HG03108 (cell line): ENCODE measurements around the gene KDELR1.
"Not testable (repeated sequence)": the region's sequence is repeated elsewhere in the genome, so short reads cannot be mapped to it uniquely, and the experiment has no call there.

ENCODE experiments used
- ATAC-seq: cut with Tn5 transposase; IDR thresholded peaks from one replicate; pipeline ENCODE4 v1.9.1; 2021; ENCODE audit warnings: moderate library complexity; ENCODE audit not compliant: unreplicated experiment

Gene KDELR1

DNA sequence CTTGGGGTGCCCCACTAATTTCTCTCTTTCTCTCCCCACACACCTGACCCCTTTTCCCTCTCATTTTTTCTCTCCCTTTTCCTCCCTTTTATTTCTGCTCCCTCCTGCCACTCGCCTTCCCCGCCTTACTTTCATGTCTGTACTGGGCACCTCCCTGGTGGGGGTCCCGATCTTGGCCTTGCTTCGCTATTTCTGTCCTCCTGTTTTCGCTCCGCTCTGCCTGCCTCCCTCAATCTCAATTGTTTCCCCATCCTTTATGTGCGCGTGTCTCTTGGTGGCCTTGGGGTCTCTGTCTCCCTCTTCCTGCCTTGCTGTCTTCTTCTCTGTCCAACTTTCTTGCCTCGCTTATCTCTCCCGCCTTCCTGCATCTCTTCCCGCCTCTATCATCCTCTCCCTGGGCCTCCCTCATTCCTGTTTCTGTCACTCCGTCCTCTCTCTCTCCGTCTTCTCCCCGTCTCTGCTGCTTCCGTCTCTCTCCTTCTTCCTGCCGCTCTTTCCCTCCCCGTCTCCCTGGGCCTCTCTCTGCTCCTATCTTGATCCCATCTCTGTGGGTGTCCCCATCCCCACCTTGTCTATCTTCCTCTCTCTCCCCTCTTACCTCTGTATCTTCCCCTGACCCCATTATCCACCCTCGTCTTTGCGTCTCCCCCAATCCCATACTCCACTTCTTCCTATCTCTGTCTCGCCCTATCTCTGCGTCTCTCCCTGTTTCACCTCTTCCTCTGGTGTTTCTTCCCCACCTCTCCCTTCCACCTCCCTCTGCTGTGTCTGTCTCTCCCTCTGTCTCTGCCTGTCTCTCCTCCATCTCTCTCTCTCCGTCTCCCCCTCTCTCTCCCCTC, 6.1 kb upstream of the KDELR1 start:
- ATAC-seq = no peak

DNA sequence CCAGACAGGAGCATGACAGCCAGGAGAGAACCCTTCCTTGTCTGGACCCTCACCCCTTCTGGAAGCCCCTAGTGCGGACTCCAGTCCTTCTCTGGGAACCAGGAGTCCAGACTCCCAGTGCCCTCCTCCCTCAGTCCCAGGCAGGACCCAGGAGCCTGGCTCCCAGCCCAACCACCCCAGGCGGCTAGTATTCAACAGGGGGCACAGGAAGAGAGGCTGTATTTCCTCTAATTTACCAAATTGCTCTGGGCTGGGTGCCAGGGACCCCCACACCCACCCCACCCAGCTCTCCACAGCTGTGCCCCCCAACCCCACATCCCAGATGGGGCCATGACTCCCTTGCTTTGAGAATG, 5.4 kb upstream of the KDELR1 start:
- no peak for ATAC-seq

DNA sequence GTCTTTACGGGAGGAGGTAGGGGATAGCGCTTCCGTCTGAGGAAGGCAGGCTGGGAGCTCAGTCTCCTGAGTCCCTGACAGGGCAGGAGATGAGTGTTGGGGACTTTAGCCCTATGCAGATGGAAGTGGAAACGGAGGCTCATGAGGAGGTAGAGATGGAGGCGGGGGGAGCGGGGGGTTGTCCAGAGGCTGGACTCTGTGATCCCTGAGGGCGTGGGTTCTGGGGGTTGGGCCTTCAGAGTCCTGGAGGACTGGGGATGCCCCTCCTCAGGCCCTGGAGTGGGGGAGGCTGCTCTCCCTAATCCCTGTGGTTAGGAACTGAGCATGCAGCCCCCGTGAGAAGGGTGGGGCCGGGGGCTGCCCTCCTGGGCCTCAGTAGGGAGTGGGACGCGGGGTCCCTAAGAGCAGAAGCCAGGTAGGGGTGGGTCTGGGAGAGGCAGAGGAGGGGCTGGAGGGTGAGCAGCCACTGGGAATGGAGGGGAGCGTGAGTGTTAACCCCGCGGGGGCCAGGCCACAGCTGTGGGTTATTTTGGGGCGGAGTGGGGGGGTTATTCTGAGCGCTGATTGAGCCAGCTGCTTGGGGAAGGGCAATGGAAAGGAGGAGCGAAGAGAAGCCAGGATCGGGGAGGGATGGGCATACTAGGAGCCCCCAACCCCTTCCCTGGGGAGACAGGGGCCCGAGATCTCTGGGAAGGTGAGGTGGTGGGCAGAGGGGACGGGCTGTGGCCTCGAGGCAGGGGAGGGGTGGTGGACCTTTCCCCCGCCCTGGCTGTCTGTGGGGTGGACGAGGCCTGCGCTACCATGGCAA, 4.9 kb upstream of the KDELR1 start:
- ATAC-seq = no peak

DNA sequence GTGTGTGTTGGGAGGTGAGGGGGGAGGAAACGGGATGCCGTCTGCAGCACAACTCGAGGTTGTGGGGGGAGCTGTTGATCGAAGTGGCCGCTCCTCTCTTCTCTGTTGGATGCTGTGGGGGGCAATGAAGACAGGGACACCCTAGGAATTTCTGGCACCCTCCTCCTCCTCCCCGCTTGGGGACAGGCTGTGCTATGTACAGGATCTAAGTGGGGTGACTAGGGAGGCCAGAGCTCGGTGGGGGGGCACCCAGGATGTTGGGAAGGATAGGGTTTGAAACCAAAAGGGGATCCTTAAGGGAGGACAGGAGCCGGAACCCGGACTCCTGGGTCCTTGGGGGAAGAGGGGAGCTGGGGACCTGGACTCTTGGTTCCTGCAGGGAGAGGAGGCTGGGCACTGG, 4.1 kb upstream of the KDELR1 start:
- no peak for ATAC-seq

DNA sequence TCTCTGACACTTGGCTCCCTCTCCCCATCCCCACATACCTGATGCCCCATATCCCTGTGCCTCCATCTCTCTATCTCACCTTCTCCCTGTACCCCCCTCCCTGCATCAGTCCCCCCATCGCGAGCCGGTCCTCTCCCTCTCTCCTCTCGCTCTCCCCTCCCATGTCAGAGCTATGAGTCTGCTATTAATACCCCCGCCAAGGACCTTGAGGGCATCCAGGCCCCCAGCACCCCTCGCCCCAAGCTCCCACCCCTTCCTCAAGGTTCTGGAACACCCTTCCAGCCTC, 3.8 kb upstream of the KDELR1 start:
- no peak for ATAC-seq

DNA sequence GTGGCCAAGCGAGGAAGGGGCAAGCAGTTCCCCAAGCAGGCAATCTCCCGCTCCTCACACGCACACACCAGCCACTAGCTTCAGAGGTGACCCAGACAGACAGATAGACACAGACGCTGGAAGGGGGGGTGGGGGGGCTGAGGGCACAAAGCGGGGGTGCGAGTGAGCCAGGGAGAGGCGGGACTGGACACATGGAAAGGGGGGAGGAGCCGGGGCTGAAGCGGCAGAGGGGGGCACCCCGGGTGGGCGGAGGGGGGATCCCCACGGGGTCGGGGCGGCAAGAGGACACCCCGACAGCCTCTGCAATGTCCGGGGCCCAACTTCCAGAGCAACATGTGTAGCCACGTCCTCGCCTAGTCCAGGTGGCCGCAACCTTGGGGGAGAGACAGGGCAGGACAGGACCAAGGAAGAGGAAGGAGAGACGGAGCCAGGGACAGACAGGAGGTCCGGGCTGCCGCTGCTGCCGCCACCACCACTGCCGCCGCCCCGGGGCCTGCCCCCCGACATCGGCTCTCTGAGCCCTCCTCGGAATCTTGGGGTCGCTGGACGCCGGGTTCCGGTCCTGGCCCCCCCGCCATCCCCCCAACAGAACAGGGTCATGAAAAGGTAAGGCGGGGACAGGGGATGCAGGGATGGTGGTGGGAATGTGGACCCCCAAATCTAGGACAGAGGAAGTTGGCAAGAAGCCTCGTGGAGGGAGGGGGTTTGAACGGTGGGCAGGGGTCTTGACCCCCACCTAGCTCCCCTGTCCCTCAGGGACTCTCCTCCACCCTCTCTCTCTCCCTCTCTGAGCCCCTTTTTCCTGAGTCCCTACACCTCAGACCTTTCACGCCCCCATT, 3.2 kb upstream of the KDELR1 start:
- no peak for ATAC-seq

DNA sequence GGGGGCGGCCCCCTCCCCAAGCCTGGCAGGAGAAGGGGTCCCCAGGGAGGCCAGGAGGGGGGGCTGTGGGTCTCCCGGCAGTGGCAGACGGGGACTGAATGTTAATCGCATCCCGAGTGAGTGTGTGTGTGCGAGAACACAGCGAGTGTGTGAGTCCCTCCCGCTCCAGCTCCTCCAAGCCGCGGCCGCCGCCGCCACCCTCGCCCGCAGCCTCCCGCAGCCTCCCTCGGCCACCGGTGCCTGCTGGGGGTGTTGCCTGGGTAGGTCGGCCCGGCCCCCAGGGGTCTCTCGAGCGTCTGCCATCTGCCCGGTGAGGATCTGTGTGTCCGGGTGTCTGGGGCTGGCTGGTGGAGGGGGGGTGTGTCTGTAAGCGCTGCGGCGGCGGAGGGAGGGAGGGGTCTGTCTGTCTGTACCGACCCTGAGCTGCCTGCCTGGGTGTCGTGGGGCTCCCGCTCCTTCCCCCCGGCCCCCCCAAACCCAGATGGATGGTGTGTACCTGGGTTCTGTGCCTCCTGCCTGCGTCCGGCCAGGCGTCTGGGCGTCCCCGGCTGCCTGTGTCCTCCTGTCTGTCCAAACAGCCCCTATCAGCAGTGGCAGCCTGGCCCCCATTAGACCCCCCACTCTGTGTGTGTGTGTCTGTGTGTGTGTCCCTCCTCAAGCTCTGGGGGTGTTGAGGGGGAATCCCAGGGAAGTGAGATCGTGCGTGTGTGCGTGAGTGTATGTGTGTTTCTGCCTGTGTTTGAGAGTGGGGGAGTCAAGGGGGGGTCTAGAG, 2.4 kb upstream of the KDELR1 start, which contains the start of gene GRIN2D:
TSS of gene GRIN2D (plus strand) at position 110 of the 772 bp plus-strand sequence. CDS start 4,725 bp downstream, outside the sequence.
- ATAC-seq = no peak

DNA sequence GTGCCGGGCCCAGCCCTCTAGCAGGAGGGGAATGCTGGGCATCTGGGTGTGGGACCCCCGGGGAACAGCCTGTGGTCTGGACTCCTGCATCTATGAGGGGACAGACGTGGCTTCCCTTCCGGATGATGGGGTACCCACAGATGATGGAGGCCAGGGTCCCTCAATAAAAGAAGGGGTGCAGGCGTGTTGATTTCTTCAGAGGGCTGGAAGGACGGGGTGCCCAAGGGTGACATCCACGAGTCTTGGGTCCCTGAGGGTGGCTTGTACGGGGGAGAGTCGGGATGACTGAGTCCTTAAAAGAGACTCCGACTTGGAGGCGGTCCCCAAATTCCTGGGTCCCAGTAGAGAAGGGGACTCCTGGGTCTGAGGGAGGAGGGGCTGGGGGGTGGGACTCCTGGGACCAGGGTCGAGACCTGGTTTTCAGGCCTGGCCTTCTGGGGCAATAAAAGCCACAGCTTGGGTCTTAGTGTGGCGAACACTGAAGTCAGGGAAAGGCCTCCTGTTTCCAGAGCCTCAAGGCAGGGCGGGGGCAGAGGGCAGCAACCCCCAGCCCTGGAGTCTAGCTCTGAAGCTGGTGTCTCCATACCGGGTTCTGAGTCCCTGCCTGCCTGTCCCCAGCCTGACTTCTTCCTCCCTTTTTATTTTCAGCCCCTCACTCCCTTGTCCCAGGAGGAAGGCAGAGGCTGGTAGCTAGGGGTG, 1.7 kb upstream of the KDELR1 start:
- ATAC-seq = no peak

DNA sequence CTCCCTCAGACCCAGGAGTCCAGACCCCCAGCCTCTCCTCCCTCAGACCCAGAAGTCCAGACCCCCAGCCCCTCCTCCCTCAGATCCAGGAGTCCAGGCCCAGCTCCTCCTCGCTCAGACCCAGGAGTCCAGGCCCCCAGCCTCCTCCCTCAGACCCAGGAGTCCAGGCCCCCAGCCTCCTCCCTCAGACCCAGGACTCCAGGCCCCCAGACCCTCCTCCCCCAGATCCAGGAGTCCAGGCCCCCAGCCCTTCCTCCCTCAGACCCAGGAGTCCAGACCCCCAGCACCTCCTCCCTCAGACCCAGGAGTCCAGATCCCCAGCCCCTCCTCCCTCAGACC, 624 bp upstream of the KDELR1 start:
- ATAC-seq = not testable (repeated sequence)

DNA sequence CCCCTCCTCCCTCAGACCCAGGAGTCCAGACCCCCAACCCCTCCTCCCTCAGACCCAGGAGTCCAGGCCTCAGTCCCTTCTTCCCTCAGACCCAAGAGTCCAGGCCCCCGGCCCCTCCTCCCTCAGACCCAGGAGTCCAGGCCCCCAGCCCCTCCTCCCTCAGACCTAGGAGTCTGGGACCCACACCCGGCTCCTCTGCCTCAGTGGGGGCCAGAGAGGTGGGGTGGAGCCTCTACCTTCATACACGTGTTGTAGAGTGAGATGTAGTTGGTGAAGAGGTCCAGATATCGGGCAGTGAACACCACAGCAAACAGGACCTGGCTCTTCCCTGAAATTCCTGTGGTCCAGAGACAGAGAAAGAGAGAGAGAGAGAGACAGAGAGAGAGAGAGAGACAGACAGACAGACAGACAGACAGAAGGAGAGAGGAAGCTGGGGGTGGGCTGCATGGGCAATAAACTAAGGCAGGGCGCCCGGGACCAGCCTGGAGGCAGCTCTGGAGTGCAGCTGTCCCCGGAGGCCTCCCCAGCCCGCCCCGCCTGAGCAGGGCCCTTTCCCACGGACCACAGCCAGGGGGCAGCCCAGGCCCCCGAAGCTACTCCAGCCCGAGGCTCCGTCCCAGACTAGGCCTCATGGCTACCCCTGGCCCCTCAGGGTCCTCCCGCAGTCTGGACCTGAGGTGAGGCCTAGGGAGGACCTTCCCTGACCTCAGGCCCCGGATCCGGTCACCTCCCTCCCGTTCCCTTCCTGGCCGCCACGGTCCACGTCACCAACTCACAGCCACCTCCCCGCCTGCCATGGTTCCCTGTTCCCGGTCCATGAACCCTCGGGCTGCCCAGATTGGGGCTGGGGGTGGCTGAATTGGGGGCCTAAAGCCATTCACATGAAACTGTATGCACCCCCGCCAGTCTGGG, 907 bp downstream of the KDELR1 start:
- ATAC-seq = no peak

DNA sequence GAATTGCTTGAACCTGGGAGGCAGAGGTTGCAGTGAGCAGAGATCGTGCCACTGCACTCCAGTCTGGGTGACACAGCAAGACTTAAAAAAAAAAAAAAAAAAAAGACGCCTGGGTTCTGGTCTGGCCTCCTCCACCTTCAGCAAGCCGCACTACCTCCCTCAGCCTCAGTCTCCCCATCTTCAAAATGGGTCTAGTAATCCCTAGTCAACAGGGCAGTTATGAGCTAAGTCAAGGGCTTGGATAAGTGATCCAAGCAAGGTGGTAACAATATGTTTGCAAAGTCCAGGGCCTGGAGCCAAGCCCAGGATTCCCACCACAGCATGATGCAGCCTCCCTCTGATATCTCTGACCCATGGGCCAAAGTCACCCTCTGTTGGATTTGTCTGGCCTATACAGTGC, 4.4 kb downstream of the KDELR1 start:
- no peak for ATAC-seq

DNA sequence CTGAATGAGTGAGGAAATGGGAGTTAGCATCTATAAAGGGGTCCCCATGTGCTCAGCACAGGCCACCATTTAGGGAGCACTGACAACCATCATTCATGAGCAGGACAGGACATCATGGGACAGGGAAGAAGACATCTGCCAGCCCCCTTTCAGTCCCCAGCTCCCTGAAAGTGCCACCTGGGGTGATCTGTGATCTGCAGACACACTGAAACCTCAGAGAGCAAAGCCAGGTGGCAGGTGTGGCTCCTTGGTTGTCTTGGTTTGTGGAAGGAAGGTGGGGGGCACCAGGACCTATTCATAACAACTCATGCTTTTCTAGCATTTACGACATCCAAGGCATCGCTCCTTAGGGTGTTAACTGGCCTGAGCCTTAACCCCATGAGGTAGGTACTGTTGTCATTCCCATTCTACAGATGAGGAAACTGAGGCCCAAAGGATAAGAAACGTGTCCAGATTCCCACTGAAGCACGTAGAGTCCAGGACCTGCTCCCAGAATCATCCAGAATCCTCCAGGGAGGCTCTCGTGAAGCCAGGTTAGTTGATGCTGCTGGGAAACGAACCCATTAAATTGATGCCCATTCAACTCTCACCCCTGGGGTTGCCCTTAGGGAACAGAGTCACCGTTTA, 5.8 kb downstream of the KDELR1 start:
- no peak for ATAC-seq

DNA sequence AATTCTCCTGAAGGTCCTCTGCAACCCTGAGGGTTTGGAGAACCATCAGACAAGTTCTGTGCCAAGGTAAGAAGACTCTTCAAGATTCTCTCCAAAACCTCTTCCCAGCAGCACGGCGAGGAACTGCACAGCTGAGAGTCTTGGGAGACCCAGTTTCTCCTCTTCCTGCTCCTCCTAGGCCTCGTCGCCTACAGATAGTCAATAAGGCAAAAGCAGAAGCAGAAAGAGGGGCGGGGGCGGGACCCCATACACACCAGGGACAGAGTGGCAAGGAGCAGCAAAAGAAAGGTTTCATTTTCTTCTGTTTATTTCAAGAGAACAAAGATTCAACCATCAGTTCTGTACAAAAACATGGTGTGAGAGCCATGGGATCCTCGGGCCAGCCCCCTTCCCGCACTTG, 9.1 kb downstream of the KDELR1 start:
- no peak for ATAC-seq

DNA sequence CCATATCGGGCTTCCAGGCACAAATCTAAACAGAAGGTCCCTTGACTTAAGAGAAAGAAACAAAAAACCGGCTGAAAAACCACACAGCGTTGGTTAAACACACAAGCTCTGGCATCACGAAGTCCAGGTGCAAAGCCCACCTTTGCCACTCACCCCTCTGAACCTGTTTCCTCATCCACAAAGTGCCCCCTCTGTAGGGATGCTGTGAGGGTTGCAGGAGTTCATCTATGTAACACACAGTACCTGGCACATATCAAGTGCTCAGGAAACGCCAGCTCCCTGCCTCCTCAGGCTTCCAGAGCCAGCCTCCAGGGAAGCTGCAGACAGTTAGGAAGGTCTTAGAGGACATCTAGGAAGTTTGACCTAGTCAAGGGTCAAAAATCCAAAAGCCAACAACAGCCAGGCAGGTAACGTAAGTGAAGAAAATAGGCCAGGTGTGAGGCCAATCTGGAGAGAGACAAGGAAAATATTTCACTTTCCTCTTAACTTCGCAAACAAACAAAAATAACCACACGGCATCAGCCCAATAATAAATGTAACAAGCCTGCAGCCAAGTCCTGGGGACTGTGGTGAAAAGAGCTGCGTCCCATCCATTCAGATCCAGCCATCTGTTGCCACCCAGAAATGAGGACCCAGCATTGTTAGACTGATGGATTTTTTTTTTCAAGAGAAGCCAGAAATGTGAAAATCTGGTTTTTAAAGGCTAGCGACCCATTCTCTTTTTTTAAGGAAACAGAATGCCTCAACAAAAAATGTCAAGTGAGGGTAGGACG, 10.0 kb downstream of the KDELR1 start:
- ATAC-seq = no peak

DNA sequence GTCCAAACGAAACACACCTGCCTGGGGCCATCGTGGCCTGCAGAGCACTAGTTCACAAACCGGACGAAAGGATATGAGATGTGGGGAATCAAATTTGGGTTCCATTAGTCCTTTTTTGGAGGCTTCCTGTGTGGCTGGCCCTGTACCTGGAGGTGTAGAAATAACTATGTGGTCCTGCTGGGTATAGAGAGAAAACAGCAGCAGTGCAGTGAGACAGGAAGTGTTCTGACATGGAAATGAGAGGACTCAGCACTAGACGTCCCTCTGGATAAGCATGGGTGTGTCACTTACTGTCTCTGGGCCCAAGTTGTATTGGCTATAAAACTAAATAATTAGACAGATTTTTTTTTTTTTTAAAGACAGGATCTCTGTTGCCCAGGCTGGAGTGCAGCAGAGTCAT, 12.3 kb downstream of the KDELR1 start:
- ATAC-seq = no peak

DNA sequence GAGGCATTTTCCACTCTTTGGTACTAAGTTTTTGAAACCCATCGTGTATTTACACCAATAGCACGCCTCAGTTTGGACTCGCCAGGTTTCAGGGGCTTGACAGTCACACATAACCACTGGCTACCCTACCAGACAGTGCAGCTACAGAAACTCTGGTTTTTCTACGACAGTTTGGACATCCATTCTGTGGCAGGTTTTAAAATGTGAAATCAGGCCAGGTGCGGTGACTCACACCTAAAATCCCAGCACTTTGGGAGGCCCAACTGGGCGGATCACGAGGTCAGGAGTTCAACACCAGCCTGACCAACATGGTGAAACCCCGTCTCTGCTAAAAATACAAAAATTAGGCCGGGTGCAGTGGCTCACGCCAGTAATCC, 13.2 kb downstream of the KDELR1 start:
- ATAC-seq = no peak

DNA sequence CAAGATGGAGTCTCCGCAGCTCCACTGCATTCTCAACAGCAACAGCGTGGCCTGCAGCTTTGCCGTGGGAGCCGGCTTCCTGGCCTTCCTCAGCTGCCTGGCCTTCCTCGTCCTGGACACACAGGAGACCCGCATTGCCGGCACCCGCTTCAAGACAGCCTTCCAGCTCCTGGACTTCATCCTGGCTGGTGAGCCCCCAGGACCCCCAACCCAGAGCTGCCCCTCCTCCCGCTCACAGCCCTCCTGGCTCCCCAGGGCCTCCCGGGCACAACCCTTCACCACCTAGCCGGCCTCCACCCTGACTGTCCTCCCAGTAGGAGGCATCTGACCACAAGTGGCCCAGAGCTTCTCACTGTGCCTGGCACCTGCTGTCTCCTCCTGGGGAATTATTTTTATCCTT, 17.8 kb downstream of the KDELR1 start:
- no peak for ATAC-seq

DNA sequence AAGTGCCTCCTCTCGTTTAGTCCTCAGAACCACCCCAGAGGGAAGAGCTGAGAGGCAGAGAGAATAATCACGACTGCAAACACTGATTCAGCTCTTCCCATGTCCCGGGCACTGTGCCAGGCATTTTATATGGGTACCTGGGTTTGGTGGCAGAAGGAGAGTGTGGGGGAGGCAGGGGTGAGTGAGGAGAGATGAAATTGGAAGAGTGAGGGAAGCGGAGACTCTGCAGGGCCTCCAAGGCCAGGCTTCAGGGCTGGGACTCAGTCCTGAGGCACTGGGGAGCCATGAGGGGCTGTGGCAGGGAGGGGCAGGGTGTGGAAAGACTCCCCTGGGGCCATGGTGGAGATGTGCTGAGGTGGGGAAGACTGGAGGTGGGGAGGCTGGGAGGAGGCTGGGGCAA, 18.4 kb downstream of the KDELR1 start:
- no peak for ATAC-seq
